ENCODE measurements around the gene ONECUT3.

GRCh38 chr19:1745589-1746031, 7.7 kb upstream of the ONECUT3 start:
- TF ChIP-seq GABPB1 (CRISPR knock-in tag; IDR thresholded peaks at IDR 0.05) (no peak), SP1 (CRISPR knock-in tag; conservative IDR thresholded peaks at IDR 0.05) (no peak), ZNF121 (CRISPR knock-in tag; IDR thresholded peaks at IDR 0.05) (no peak), STAT6 (CRISPR knock-in tag; conservative IDR thresholded peaks at IDR 0.05; ENCODE audit: low read depth) (no peak), ARID4B (CRISPR knock-in tag; IDR thresholded peaks at IDR 0.05; ENCODE audit: borderline replicate concordance) (no peak), ATF1 (CRISPR knock-in tag; IDR thresholded peaks at IDR 0.05) (no peak)

All from WTC11 (cell line).